Measurements from ENCODE around the gene SBSN. TPM values are rescaled to one million over a fixed set of nuclear protein-coding genes. Genes with fewer than 3 reads are reported as not detected.
A peak's percentile ranks its signal among the peaks of the same experiment; 100 is the strongest.

The SBSN gene
- total and polyA plus RNA-seq, 9 of the 15 experiments (the other 6 are each of a cell fraction or from before 2014, with no cell fraction given): 0.05 TPM; not detected in 8

- TF ChIP-seq PHF21A (IDR thresholded peaks at IDR 0.05; ENCODE audit: borderline replicate concordance, low read depth): no peak
- TF ChIP-seq AFF4 (CRISPR knock-in tag; IDR thresholded peaks at IDR 0.05): no peak
- no peak for TF ChIP-seq ZNF282 (CRISPR knock-in tag; IDR thresholded peaks at IDR 0.05)
- no peak for TF ChIP-seq POLR3G (IDR thresholded peaks at IDR 0.05; ENCODE audit: extremely low read depth, insufficient read length, insufficient replicate concordance)
- TF ChIP-seq NFE2 (IDR thresholded peaks at IDR 0.05; ENCODE audit: low read depth): no peak
- TF ChIP-seq ZBTB17 (CRISPR knock-in tag; IDR thresholded peaks at IDR 0.05): no peak
- no peak for TF ChIP-seq FOXP1 (CRISPR knock-in tag; IDR thresholded peaks at IDR 0.05)
- peak in 1 of 2 experiments; percentile 42; a peak in 2 of 4 replicates for TF ChIP-seq RAD21 (CRISPR knock-in tag; conservative IDR thresholded peaks at IDR 0.05 in 1 of 2, IDR thresholded peaks at IDR 0.05 in 1 of 2)
- TF ChIP-seq CHCHD3 (CRISPR knock-in tag; IDR thresholded peaks at IDR 0.05): no peak
- no peak for TF ChIP-seq GABPA (tag; conservative IDR thresholded peaks at IDR 0.05; ENCODE audit: low read depth)
- TF ChIP-seq ZBTB33 (CRISPR knock-in tag; IDR thresholded peaks at IDR 0.05): peak; percentile 75; the same call in 1 of the 2 replicates
- TF ChIP-seq TCF7L2 (IDR thresholded peaks at IDR 0.05; ENCODE audit: low read depth, low read length): 0 out of 2 replicates have a peak, but pooled peaks have one; percentile 36
- TF ChIP-seq RBFOX2 (IDR thresholded peaks at IDR 0.05; ENCODE audit: low read depth, low read length): peak; percentile 32; the same call in 1 of the 2 replicates
- TF ChIP-seq NBN (IDR thresholded peaks at IDR 0.05; ENCODE audit: low read depth): no peak
- TF ChIP-seq, protein P1, sequence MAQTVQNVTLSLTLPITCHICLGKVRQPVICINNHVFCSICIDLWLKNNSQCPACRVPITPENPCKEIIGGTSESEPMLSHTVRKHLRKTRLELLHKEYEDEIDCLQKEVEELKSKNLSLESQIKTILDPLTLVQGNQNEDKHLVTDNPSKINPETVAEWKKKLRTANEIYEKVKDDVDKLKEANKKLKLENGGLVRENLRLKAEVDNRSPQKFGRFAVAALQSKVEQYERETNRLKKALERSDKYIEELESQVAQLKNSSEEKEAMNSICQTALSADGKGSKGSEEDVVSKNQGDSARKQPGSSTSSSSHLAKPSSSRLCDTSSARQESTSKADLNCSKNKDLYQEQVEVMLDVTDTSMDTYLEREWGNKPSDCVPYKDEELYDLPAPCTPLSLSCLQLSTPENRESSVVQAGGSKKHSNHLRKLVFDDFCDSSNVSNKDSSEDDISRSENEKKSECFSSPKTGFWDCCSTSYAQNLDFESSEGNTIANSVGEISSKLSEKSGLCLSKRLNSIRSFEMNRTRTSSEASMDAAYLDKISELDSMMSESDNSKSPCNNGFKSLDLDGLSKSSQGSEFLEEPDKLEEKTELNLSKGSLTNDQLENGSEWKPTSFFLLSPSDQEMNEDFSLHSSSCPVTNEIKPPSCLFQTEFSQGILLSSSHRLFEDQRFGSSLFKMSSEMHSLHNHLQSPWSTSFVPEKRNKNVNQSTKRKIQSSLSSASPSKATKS (CRISPR knock-in tag; IDR thresholded peaks at IDR 0.05): no peak
- TF ChIP-seq, protein P2, sequence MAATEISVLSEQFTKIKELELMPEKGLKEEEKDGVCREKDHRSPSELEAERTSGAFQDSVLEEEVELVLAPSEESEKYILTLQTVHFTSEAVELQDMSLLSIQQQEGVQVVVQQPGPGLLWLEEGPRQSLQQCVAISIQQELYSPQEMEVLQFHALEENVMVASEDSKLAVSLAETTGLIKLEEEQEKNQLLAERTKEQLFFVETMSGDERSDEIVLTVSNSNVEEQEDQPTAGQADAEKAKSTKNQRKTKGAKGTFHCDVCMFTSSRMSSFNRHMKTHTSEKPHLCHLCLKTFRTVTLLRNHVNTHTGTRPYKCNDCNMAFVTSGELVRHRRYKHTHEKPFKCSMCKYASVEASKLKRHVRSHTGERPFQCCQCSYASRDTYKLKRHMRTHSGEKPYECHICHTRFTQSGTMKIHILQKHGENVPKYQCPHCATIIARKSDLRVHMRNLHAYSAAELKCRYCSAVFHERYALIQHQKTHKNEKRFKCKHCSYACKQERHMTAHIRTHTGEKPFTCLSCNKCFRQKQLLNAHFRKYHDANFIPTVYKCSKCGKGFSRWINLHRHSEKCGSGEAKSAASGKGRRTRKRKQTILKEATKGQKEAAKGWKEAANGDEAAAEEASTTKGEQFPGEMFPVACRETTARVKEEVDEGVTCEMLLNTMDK (IDR thresholded peaks at IDR 0.05; ENCODE audit: borderline replicate concordance, insufficient read depth, low read depth, low read length, poor library complexity, severe bottlenecking): peak; percentile 85
Observed at GRCh38 chr19:35557539-35558399, 29.7 kb upstream of the SBSN start (continued).

All from K562 (cell line).